ENCODE results near the gene RXRG.

RXRG gene

DNA sequence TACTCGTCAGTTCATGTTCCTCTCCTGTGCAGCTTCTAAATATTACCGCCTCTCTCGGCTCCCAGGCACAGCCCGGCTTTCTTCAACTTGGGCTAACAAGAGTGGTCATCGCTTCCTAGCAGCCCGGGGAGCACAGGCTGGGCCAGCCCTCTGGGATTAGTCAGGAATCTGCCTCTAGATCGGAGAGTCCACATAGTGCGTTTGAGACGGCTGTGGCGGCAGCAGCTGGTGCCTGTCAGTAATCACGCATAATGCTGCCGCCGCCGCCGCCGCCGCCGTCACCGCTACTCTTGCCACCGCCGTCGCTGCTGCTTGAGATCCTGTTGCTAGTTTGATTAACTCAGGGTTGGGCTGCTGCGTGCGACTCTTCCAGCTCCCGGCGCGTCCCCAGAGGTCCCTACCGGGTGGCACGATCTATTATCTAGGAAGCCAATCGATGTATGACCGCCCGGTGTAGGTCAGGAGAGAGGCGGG, at the start of gene RXRG:
Gene RXRG (minus strand): TSS at position 230 of the 474 bp plus-strand sequence. CDS start 233 bp downstream, outside the sequence.
- TF ChIP-seq, protein P1, sequence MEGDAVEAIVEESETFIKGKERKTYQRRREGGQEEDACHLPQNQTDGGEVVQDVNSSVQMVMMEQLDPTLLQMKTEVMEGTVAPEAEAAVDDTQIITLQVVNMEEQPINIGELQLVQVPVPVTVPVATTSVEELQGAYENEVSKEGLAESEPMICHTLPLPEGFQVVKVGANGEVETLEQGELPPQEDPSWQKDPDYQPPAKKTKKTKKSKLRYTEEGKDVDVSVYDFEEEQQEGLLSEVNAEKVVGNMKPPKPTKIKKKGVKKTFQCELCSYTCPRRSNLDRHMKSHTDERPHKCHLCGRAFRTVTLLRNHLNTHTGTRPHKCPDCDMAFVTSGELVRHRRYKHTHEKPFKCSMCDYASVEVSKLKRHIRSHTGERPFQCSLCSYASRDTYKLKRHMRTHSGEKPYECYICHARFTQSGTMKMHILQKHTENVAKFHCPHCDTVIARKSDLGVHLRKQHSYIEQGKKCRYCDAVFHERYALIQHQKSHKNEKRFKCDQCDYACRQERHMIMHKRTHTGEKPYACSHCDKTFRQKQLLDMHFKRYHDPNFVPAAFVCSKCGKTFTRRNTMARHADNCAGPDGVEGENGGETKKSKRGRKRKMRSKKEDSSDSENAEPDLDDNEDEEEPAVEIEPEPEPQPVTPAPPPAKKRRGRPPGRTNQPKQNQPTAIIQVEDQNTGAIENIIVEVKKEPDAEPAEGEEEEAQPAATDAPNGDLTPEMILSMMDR (IDR thresholded peaks at IDR 0.05; ENCODE audit: insufficient read depth, missing control alignments): no peak
- DNase-seq (ENCODE audit: insufficient read length, low spot score) (peak; percentile 49), FAIRE-seq (no peak)

DNA sequence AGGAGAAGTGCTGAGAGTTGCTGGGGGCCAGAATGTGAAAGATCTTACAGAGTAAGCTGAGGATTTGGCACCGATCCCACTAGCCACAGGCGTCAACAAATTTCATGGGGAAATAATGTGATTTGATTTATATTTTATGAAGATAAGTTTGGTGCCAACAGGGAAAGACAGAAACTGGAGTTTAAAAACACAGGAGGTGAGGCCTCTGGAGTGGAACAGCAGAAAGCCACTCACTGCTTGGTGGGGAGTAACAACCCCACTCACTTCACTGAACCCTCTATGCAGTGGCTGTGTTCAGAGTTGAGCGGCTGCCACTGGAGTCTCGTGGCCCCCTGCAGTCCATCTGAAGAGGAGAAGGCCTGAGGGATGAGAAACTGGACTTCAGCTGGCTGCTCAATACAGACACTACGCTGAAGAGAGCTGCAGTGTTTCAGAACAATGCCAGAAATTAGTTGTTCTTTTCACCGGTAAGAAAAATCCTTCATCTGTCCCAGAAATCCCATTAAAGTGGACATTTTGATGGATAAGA, 48.0 kb upstream of the RXRG start:
- DNase-seq (ENCODE audit: insufficient read length, low spot score) (no peak), FAIRE-seq (no peak)
- TF ChIP-seq, protein P1 (IDR thresholded peaks at IDR 0.05; ENCODE audit: insufficient read depth, missing control alignments): no peak

DNA sequence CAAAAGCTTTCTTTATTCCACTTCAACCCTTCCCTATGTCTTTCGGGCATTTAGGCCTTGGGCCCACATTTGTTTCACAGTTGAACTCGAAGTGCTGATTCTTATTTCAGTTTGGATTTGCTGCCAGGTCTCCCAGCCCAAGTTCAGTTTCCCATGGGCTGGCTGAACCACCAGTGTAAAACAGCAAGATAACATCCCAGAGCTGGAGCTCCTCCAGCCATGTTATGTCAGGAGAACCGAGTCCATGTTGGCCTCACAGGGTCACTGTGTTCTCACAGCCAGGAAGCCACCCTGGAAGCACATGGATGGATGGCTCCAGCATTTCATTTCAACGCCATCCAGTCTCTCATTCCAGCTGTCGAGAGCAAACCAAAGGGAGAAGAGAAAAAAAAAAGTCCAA, 45.2 kb upstream of the RXRG start:
- no peak for DNase-seq (ENCODE audit: insufficient read length, low spot score)
- no peak for FAIRE-seq
- TF ChIP-seq, protein P1 (IDR thresholded peaks at IDR 0.05; ENCODE audit: insufficient read depth, missing control alignments): no peak

DNA sequence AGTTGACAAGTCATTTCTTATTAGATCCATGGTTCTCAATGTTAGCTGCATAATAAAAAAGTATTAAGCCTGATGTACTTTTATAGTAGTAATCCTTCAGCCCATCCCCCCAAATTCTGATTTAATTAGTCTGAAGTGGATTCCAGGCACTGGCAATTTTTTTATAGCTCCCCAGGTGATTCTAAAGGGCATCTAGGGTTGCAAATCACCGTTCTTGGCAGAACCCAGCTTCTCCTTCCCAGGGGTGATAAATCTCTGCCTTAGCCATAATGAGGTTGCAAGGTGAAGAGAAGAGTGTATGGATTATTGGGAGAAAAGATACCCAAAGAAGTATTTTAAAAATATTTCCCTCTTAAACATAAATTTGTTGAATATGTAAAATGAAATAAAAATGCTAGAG, 43.0 kb upstream of the RXRG start:
- DNase-seq (ENCODE audit: insufficient read length, low spot score) (no peak), FAIRE-seq (no peak)
- TF ChIP-seq, protein P1 (IDR thresholded peaks at IDR 0.05; ENCODE audit: insufficient read depth, missing control alignments): no peak

DNA sequence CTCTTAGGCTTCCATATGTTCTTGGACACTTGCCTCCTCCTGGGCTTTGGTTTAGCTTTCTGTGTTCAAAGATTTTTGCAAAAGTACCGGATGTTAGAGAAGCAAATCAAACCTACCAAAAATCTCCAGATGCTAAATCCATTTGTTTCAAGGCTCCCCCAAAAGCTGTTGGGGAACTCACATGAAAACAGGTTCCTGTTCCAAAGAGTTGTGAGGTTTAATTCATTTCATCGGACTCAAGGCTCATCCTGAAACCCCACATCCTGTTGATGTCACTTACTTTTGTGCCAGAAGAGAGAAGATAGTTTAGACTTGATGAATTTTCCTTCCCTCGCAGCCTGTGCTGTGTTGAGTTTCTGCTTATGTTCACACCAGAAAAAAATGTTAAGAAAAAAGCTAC, 41.7 kb upstream of the RXRG start:
- no peak for DNase-seq (ENCODE audit: insufficient read length, low spot score)
- TF ChIP-seq, protein P1 (IDR thresholded peaks at IDR 0.05; ENCODE audit: insufficient read depth, missing control alignments): no peak
- no peak for FAIRE-seq

DNA sequence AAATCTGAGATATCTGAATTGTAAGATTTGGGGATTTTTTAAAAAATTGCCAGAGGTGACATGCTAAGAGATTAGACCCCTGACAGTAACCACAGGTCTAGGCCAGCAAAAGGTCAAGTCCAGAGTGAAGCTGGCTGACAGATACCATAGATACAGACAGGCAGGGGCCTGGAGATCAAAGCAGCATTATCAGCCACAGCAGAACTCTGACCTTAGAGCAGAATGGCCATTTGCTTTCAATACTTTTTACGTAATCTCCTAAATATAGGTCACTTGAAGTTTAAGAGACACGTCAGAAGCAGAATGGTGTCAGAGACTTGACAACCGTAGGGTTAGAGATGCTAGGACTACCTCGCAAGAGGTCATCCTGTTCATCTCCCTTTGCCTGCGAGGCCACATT, 40.8 kb upstream of the RXRG start:
- no peak for FAIRE-seq

DNA sequence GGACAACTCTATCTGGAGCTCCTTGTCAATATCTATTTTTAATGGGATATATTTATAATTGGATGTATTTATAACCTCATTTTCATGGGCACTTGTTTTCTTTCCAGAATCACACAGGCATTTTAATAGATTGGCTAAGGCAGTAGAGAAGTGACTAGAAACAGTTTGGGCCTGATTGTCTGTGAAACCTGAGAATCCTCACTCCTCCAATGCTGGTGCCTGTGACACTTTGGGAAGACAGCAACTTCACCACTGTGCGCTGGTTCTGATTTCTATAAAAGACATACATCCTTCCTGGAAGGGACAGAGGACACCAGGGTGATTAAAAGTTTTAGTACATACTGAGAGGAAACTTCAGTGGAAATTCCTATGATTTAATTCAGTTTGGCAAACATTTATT, 39.6 kb upstream of the RXRG start:
- FAIRE-seq (no peak), DNase-seq (ENCODE audit: insufficient read length, low spot score) (no peak)
- TF ChIP-seq, protein P1 (IDR thresholded peaks at IDR 0.05; ENCODE audit: insufficient read depth, missing control alignments): no peak

More for the DNA sequence above, 40.8 kb upstream of the RXRG start:
- no peak for DNase-seq (ENCODE audit: insufficient read length, low spot score)
- TF ChIP-seq, protein P1 (IDR thresholded peaks at IDR 0.05; ENCODE audit: insufficient read depth, missing control alignments): no peak

All from D721Med (cell line).